GM23338 (cell line): Measurements from ENCODE around the gene LYSET. TPM values are rescaled to one million over a fixed set of nuclear protein-coding genes. Genes with fewer than 3 reads are reported as not detected.

Source experiments
- ATAC-seq: fragments of 200-7000 bp; cut with Tn5 transposase; 3 replicates; pipeline ENCODE4 v1.9.1; 2020
- DNase-seq: peaks from one replicate; pipeline ENCODE4 v3.0.0-alpha.2; 2015; ENCODE audit warnings: low spot score
- H2AFZ ChIP-seq: fragments of 200-600 bp; sonication (generic); 2 replicates; pipeline ENCODE4 v1.8.0; 2016; ENCODE audit warnings: antibody characterized with exemption, mild to moderate bottlenecking, moderate library complexity
- H3F3A ChIP-seq: fragments of 200-600 bp; sonication (generic); replicated peaks from 2 replicates; pipeline ENCODE4 v1.8.0; 2017; ENCODE audit warnings: antibody characterized with exemption, mixed run types, low read depth
- H3K27ac ChIP-seq: fragments of 200-600 bp; sonication (generic); 2 replicates; pipeline ENCODE4 v1.6.1; 2016; ENCODE audit warnings: low read depth
- H3K27me3 ChIP-seq: fragments of 200-600 bp; sonication (generic); 2 replicates; pipeline ENCODE4 v1.8.0; 2016; ENCODE audit warnings: mild to moderate bottlenecking, mixed run types, moderate library complexity; ENCODE audit not compliant: insufficient read depth
- H3K36me3 ChIP-seq: fragments of 200-600 bp; sonication (generic); 2 replicates; pipeline ENCODE4 v1.8.0; 2016; ENCODE audit warnings: mild to moderate bottlenecking; ENCODE audit not compliant: insufficient read depth
- H3K4me1 ChIP-seq: fragments of 200-600 bp; sonication (generic); 2 replicates; pipeline ENCODE4 v1.8.0; 2016; ENCODE audit warnings: mild to moderate bottlenecking, moderate library complexity; ENCODE audit not compliant: insufficient read depth
- H3K4me2 ChIP-seq: fragments of 200-600 bp; sonication (generic); 2 replicates; pipeline ENCODE4 v1.7.1; 2017; ENCODE audit warnings: mixed run types
- H3K4me3 ChIP-seq: fragments of 200-600 bp; sonication (generic); 2 replicates; pipeline ENCODE4 v1.6.1; 2016; ENCODE audit warnings: mixed run types
- H3K79me2 ChIP-seq: fragments of 200-600 bp; sonication (generic); replicated peaks from 2 replicates; pipeline ENCODE4 v1.8.0; 2017; ENCODE audit warnings: mild to moderate bottlenecking; ENCODE audit not compliant: insufficient read depth
- H3K9me2 ChIP-seq: fragments of 200-600 bp; sonication (generic); 2 replicates; pipeline ENCODE4 v1.8.0; 2017; ENCODE audit not compliant: insufficient read depth
- H4K20me1 ChIP-seq: fragments of 200-600 bp; sonication (generic); replicated peaks from 2 replicates; pipeline ENCODE4 v1.8.0; 2017; ENCODE audit warnings: mild to moderate bottlenecking; ENCODE audit not compliant: insufficient read depth
- H3K27ac Mint-ChIP-seq: 2 replicates; pipeline ENCODE4 v1.8.0; 2020; ENCODE audit warnings: inconsistent platforms, mild to moderate bottlenecking, moderate library complexity, mixed read lengths
- H3K27me3 Mint-ChIP-seq: 3 replicates; pipeline ENCODE4 v1.8.0; 2022; ENCODE audit warnings: low read depth, mild to moderate bottlenecking, moderate library complexity, mixed read lengths, inconsistent platforms; ENCODE audit not compliant: insufficient read depth, poor library complexity
- H3K36me3 Mint-ChIP-seq: 3 replicates; pipeline ENCODE4 v1.8.0; 2021; ENCODE audit warnings: low read depth, mild to moderate bottlenecking, inconsistent platforms, moderate library complexity, mixed read lengths
- H3K4me1 Mint-ChIP-seq: 3 replicates; pipeline ENCODE4 v1.8.0; 2020; ENCODE audit warnings: mild to moderate bottlenecking, inconsistent platforms, mixed read lengths
- H3K4me3 Mint-ChIP-seq: 3 replicates; pipeline ENCODE4 v1.8.0; 2021; ENCODE audit warnings: moderate library complexity, mild to moderate bottlenecking, inconsistent platforms, mixed read lengths
- H3K9me3 Mint-ChIP-seq: 3 replicates; pipeline ENCODE4 v1.8.0; 2020; ENCODE audit warnings: moderate library complexity, mild to moderate bottlenecking, inconsistent platforms, mixed read lengths
- CREB1 ChIP-seq: fragments of 250-450 bp; sonication (Bioruptor Pico); IDR thresholded peaks from 2 replicates; pipeline ENCODE4 v1.5.0; 2020; ENCODE audit warnings: low read depth, mild to moderate bottlenecking, moderate library complexity
- CTCF ChIP-seq, 2 experiments: fragments of 200-600 bp in 1 of 2; sonication (generic) in 1 of 2; conservative IDR thresholded peaks; 2 replicates each; pipeline versions ENCODE4 v1.5.1 to v1.6.1; 2016 to 2017; ENCODE audit warnings: antibody characterized with exemption in 2 of 2, low read depth in 2 of 2, mild to moderate bottlenecking in 2 of 2, moderate library complexity in 1 of 2
- ETS1 ChIP-seq: IDR thresholded peaks from 2 replicates; pipeline ENCODE4 v1.6.1; 2016; ENCODE audit warnings: antibody characterized with exemption
- EZH2 ChIP-seq: fragments of 200-600 bp; sonication (generic); IDR thresholded peaks from one replicate; pipeline ENCODE4 v1.8.0; 2017; ENCODE audit warnings: antibody characterized with exemption, mild to moderate bottlenecking, low read depth; ENCODE audit not compliant: unreplicated experiment
- JUNB ChIP-seq: IDR thresholded peaks from one replicate; pipeline ENCODE4 v1.6.1; 2016; ENCODE audit warnings: antibody characterized with exemption; ENCODE audit not compliant: unreplicated experiment
- NANOG ChIP-seq: IDR thresholded peaks from 2 replicates; pipeline ENCODE4 v1.6.1; 2016; ENCODE audit warnings: antibody characterized with exemption, borderline replicate concordance
- POLR2AphosphoS5 ChIP-seq: IDR thresholded peaks from 2 replicates; pipeline ENCODE4 v1.6.1; 2016; ENCODE audit warnings: antibody characterized with exemption, low read depth
- STAT1 ChIP-seq: IDR thresholded peaks from one replicate; pipeline ENCODE4 v1.6.1; 2016; ENCODE audit warnings: antibody characterized with exemption; ENCODE audit not compliant: unreplicated experiment
- ZNF114 ChIP-seq: fragments of 250-450 bp; sonication (Bioruptor Pico); IDR thresholded peaks from 2 replicates; pipeline ENCODE4 v1.5.0; 2020; ENCODE audit warnings: mild to moderate bottlenecking, moderate library complexity
- ZNF462 ChIP-seq: fragments of 250-450 bp; sonication (Bioruptor Pico); IDR thresholded peaks from 2 replicates; pipeline ENCODE4 v1.5.0; 2020; ENCODE audit warnings: mild to moderate bottlenecking, moderate library complexity
- polyA plus RNA-seq: library from polyadenylated mRNA; unstranded; fragments of >200 nt; fragmentation: Nextera tagmentation; extraction: Ambion mirVana; gene quantifications from 2 replicates; pipeline ENCODE4 v1.2.1, GENCODE V29; 2016
- total RNA-seq: library from RNA; depleted of rRNA; stranded (reverse); fragments of >200 nt; shearing (Covaris generic); gene quantifications from 2 replicates; pipeline ENCODE4 v1.2.3, GENCODE V29; 2014

LYSET gene
- total and polyA plus RNA-seq, 2 experiments from 2014 or later: 14.2 to 34.0 TPM

- H3K27ac ChIP-seq: no peak overlapping the region
- H3K4me2 ChIP-seq: no peak overlapping the region
- peaks cover 3% of the 10 kb centered on the region; the same call in 1 of the 2 replicates for H3K9me2 ChIP-seq
- no peaks in the 10 kb centered on the region for H3K9me3 Mint-ChIP-seq
- H3F3A ChIP-seq: no peaks in the 10 kb centered on the region
- H3K4me1 Mint-ChIP-seq: peaks cover 3% of the 10 kb centered on the region
- no peaks in the 10 kb centered on the region for H3K79me2 ChIP-seq
- H3K36me3 Mint-ChIP-seq: no peaks in the 10 kb centered on the region
- no peaks in the 10 kb centered on the region for H3K4me1 ChIP-seq
- H3K27ac Mint-ChIP-seq: no peak overlapping the region
- ATAC-seq: no peak
- no peak overlapping the region for H3K4me3 Mint-ChIP-seq
- no peak overlapping the region for H3K4me3 ChIP-seq
- H3K27me3 ChIP-seq: no peaks in the 10 kb centered on the region
- TF ChIP-seq EZH2 (no peak), CTCF (conservative IDR thresholded peaks at IDR 0.05; ENCODE audit: low read depth in 2 of 2) (no peak), JUNB (no peak), ETS1 (no peak), CREB1 (CRISPR knock-in tag) (no peak), STAT1 (no peak), NANOG (no peak), POLR2AphosphoS5 (no peak), ZNF114 (no peak), ZNF462 (no peak)
- no peaks in the 10 kb centered on the region for H4K20me1 ChIP-seq
- H3K36me3 ChIP-seq: no peaks in the 10 kb centered on the region
- peaks cover 12% of the 10 kb centered on the region for H3K27me3 Mint-ChIP-seq
- no peak for DNase-seq
- H2AFZ ChIP-seq: no peak overlapping the region
These were observed 32.0 kb upstream of the LYSET start for GRCh38 chr14:93153121-93153520.
